HepG2 (cell line): ENCODE data around the gene FRMD4A. TPM values are rescaled to one million over a fixed set of nuclear protein-coding genes. Genes with fewer than 3 reads are reported as not detected.

ENCODE experiments used
- ATAC-seq: fragments of 200-7000 bp; cut with Tn5 transposase; 3 replicates; pipeline ENCODE4 v1.9.1; 2020; ENCODE audit warnings: mild to moderate bottlenecking, moderate library complexity
- BruUV-seq: library from RNA; stranded (reverse); fragments of 400-500 nt; replicated peaks from 2 replicates; lab custom pipeline; 2021; lab: Mats Ljungman, UMichigan
- CTCF ChIA-PET: fragments of 300-600 bp; formaldehyde crosslinking; extraction: SDS; loops from one replicate; lab custom pipeline; 2021; ENCODE audit warnings: low total read pairs, inconsistent platforms, low intra/inter-chr PET ratio; lab: Yijun Ruan, JAX
- POLR2A ChIA-PET: fragments of 350-600 bp; sonication (Branson Sonifier 250); formaldehyde crosslinking; loops from one replicate; lab custom pipeline; 2020; ENCODE audit warnings: antibody characterized with exemption, inconsistent platforms; lab: Yijun Ruan, JAX
- DNase-seq: peaks from one replicate; pipeline ENCODE4 v3.0.0-alpha.2; 2015; ENCODE audit warnings: low spot score
- FAIRE-seq: peaks from 3 replicates; lab custom pipeline; 2011; peaks lifted over from hg19 to GRCh38; lab: Jason Lieb, UNC
- H2AFZ ChIP-seq: one replicate; pipeline ENCODE4 v1.6.1; 2011; ENCODE audit warnings: low read length, inconsistent platforms
- H3K27ac ChIP-seq: fragments of 300-600 bp; 3 replicates; pipeline ENCODE4 v1.8.0; 2011; ENCODE audit warnings: mixed run types, mild to moderate bottlenecking, mixed read lengths, low read length, inconsistent platforms; ENCODE audit not compliant: insufficient read depth; ENCODE audit errors: extremely low read length
- H3K27me3 ChIP-seq, 2 experiments: fragments of 200-600 bp in 1 of 2; 2 replicates in 1 of 2; 3 replicates in 1 of 2; pipeline versions ENCODE4 v1.6.0 to v1.8.0; 2011; ENCODE audit warnings: low read length in 2 of 2, mild to moderate bottlenecking in 2 of 2, moderate library complexity in 2 of 2, inconsistent platforms in 1 of 2; ENCODE audit not compliant: insufficient read depth in 2 of 2, control insufficient read depth in 1 of 2
- H3K36me3 ChIP-seq, 2 experiments: fragments of 200-600 bp in 1 of 2; replicated peaks in 1 of 2; 2 replicates in 1 of 2; 3 replicates in 1 of 2; pipeline versions ENCODE4 v1.5.1 to v1.8.0; 2011; ENCODE audit warnings: low read length in 2 of 2, inconsistent platforms in 1 of 2; ENCODE audit not compliant: insufficient read depth in 2 of 2, control insufficient read depth in 1 of 2
- H3K4me1 ChIP-seq: 2 replicates; pipeline ENCODE4 v1.5.1; 2012; ENCODE audit warnings: low read length, inconsistent platforms; ENCODE audit not compliant: insufficient read depth
- H3K4me2 ChIP-seq: 2 replicates; pipeline ENCODE4 v1.6.0; 2011; ENCODE audit warnings: low read depth, low read length, inconsistent platforms
- H3K4me3 ChIP-seq, 3 experiments: fragments of 200-600 bp in 1 of 3; sonication (generic), shearing (Covaris generic) in 1 of 3; replicated peaks in 1 of 3; 2 replicates each; pipeline ENCODE4 v1.5.1; 2011 to 2016; ENCODE audit warnings: low read length in 3 of 3, inconsistent platforms in 2 of 3, low read depth in 2 of 3, mild to moderate bottlenecking in 2 of 3, control low read depth in 1 of 3, mixed read lengths in 1 of 3; ENCODE audit not compliant: insufficient read depth in 1 of 3
- H3K79me2 ChIP-seq: one replicate; pipeline ENCODE4 v1.6.1; 2011; ENCODE audit warnings: low read length, inconsistent platforms; ENCODE audit not compliant: insufficient read depth
- H3K9ac ChIP-seq: 2 replicates; pipeline ENCODE4 v1.6.0; 2011; ENCODE audit warnings: mild to moderate bottlenecking, low read depth, low read length, inconsistent platforms; ENCODE audit not compliant: insufficient read depth
- H3K9me3 ChIP-seq: 2 replicates; pipeline ENCODE4 v1.5.1; 2012; ENCODE audit warnings: mild to moderate bottlenecking, low read length
- H4K20me1 ChIP-seq: 2 replicates; pipeline ENCODE4 v1.6.0; 2011; ENCODE audit warnings: inconsistent platforms, mild to moderate bottlenecking, low read length, moderate library complexity; ENCODE audit not compliant: insufficient read depth
- BORCS8-MEF2B ChIP-seq: sonication (generic); formaldehyde crosslinking; IDR thresholded peaks from 2 replicates; pipeline ENCODE4 v1.8.0; 2022; ENCODE audit warnings: mild to moderate bottlenecking, missing genetic modification reagents
- CEBPZ ChIP-seq: IDR thresholded peaks from 2 replicates; pipeline ENCODE4 v1.6.1; 2012; ENCODE audit warnings: low read length, improper control_type of control experiment
- JUN ChIP-seq: sonication (generic); formaldehyde crosslinking; IDR thresholded peaks from 2 replicates; pipeline ENCODE4 v1.4.0; 2020; ENCODE audit warnings: mild to moderate bottlenecking, missing genetic modification reagents
- NFIB ChIP-seq: sonication (generic); formaldehyde crosslinking; IDR thresholded peaks from 2 replicates; pipeline ENCODE4 v1.9.0; 2021; ENCODE audit warnings: missing genetic modification reagents, mild to moderate bottlenecking, borderline replicate concordance
- NPAS2 ChIP-seq: sonication (generic); formaldehyde crosslinking; IDR thresholded peaks from 2 replicates; pipeline ENCODE4 v1.8.0; 2022; ENCODE audit warnings: mild to moderate bottlenecking, missing genetic modification reagents, borderline replicate concordance
- NR2F6 ChIP-seq, 2 experiments: IDR thresholded peaks; 2 replicates each; pipeline ENCODE4 v1.6.1; 2016; ENCODE audit warnings: antibody characterized with exemption in 1 of 2, mild to moderate bottlenecking in 1 of 2
- PBX2 ChIP-seq: IDR thresholded peaks from 2 replicates; pipeline ENCODE4 v1.6.1; 2016; ENCODE audit warnings: control low read depth
- RBM22 ChIP-seq: fragments of 200-400 bp; formaldehyde crosslinking; optimal IDR thresholded peaks from 2 replicates; pipeline ENCODE3; 2017; ENCODE audit warnings: mild to moderate bottlenecking, low read length, moderate library complexity
- SRF ChIP-seq: IDR thresholded peaks from 2 replicates; pipeline ENCODE4 v1.6.1; 2011; ENCODE audit warnings: mild to moderate bottlenecking, low read depth, low read length, moderate library complexity
- TP53 ChIP-seq: sonication (generic); formaldehyde crosslinking; conservative IDR thresholded peaks from 2 replicates; pipeline ENCODE4 v1.4.0; 2020; ENCODE audit warnings: missing genetic modification reagents
- ZNF292 ChIP-seq: sonication (generic); formaldehyde crosslinking; IDR thresholded peaks from 2 replicates; pipeline ENCODE4 v1.8.1; 2022; ENCODE audit warnings: mild to moderate bottlenecking, low read depth, missing genetic modification reagents, borderline replicate concordance
- ZNF432 ChIP-seq: sonication (generic); formaldehyde crosslinking; IDR thresholded peaks from 2 replicates; pipeline ENCODE4 v1.5.0; 2020; ENCODE audit warnings: missing genetic modification reagents, mild to moderate bottlenecking, borderline replicate concordance
- ZNF704 ChIP-seq: sonication (generic); formaldehyde crosslinking; IDR thresholded peaks from 2 replicates; pipeline ENCODE4 v1.8.1; 2023; ENCODE audit warnings: mild to moderate bottlenecking, inconsistent platforms, moderate library complexity, missing genetic modification reagents, borderline replicate concordance
- ZNF850 ChIP-seq: sonication (generic); formaldehyde crosslinking; conservative IDR thresholded peaks from 2 replicates; pipeline ENCODE4 v1.9.0; 2021; ENCODE audit warnings: mild to moderate bottlenecking, missing genetic modification reagents
- WGBS: methylation state at CpG from one replicate; pipeline ENCODE4 v1.1.6; 2017; ENCODE audit warnings: low lambda C conversion rate; 5-methylcytosine and 5-hydroxymethylcytosine counted together
- in situ Hi-C: cut with HindIII; loops from 2 replicates; pipeline ENCODE4 v1.10.0; 2017; ENCODE audit warnings: low pct_unique_long_range_greater_than_20kb; ENCODE audit not compliant: extremely low pct_ligation_motif_present
- intact Hi-C: fragments of 100-400 bp; cut with micrococcal nuclease; formaldehyde crosslinking; loops from one replicate; pipeline ENCODE4 v1.10.0; 2022; ENCODE audit not compliant: unreplicated experiment
- polyA plus RNA-seq, 8 experiments: library from polyadenylated mRNA; depleted of rRNA in 3 of 8; stranded (reverse) in 7 of 8; unstranded in 1 of 8; fragments of >200 nt; fragmentation: Illumina TruSeq in 4 of 8; extraction: Trizol in 4 of 8; gene quantifications; 2 replicates each; pipeline versions ENCODE4 v1.2.1 to v1.2.3, GENCODE V29; 2011 to 2016; ENCODE audit warnings: low read depth in 4 of 8, missing spikeins in 1 of 8, mixed read lengths in 1 of 8; ENCODE audit not compliant: insufficient read depth in 1 of 8
- total RNA-seq, 5 experiments: library from RNA; depleted of rRNA; stranded (reverse); fragments of >200 nt; fragmentation: Illumina TruSeq; extraction: Trizol; gene quantifications; 2 replicates each; pipeline ENCODE4 v1.2.3, GENCODE V29; 2016; ENCODE audit warnings: low read depth in 1 of 5

The FRMD4A gene
- total and polyA plus RNA-seq, 2 of the 13 experiments (the other 11 are each of a cell fraction or from before 2014, with no cell fraction given) = 0.09 to 0.26 TPM

GRCh38 chr10:13790196-13790595 is 540.5 kb downstream of the FRMD4A start:
- 9% methylated on average over 9 of the region's 9 CpGs for WGBS
- ChIA-PET CTCF (no interaction called here), POLR2A (no interaction called here)

More at GRCh38 chr10:13790196-13790595, 540.5 kb downstream of the FRMD4A start:
- in situ Hi-C loops (no loop called here), intact Hi-C loops (no loop called here)
- Histone ChIP-seq H3K9me3 (no peaks in the 10 kb centered on the region), H3K27ac (no peak overlapping the region), H3K4me1 (no peaks in the 10 kb centered on the region; the same call in 1 of the 2 replicates), H3K4me2 (no peak overlapping the region), H3K9ac (no peak overlapping the region), H3K4me3 (no peak overlapping the region), H3K36me3 (no peaks in the 10 kb centered on the region), H3K79me2 (no peaks in the 10 kb centered on the region), H2AFZ (no peak overlapping the region), H4K20me1 (no peaks in the 10 kb centered on the region), H3K27me3 (peaks cover 2 to 29% of the 10 kb centered on the region in 2 experiments; a peak in 2 of 5 replicates)
- BruUV-seq = no TSS peak
- no peak for TF ChIP-seq NR2F6 (IDR thresholded peaks at IDR 0.05)
- TF ChIP-seq NR2F6 (CRISPR knock-in tag; IDR thresholded peaks at IDR 0.05) = no peak
- no peak for TF ChIP-seq NFIB (CRISPR knock-in tag)
- TF ChIP-seq PBX2 (CRISPR knock-in tag) = no peak
- TF ChIP-seq ZNF704 (CRISPR knock-in tag) = no peak
- no peak for TF ChIP-seq CEBPZ
- no peak for TF ChIP-seq NPAS2 (CRISPR knock-in tag)
- no peak for TF ChIP-seq TP53
- no peak for TF ChIP-seq JUN
- no peak for TF ChIP-seq ZNF850
- TF ChIP-seq BORCS8-MEF2B (CRISPR knock-in tag) = no peak
- TF ChIP-seq RBM22 = no peak
- no peak for TF ChIP-seq ZNF432 (CRISPR knock-in tag)
- TF ChIP-seq ZNF292 (CRISPR knock-in tag) = no peak
- no peak for TF ChIP-seq SRF
- ATAC-seq (no peak; the same call in 2 of the 3 replicates), FAIRE-seq (no peak), DNase-seq (no peak)
